HG02970 (cell line): ENCODE measurements around the gene GPRC5A.
"Not testable (repeated sequence)": the region's sequence is repeated elsewhere in the genome, so short reads cannot be mapped to it uniquely, and the experiment has no call there.

ENCODE experiments used
- ATAC-seq: cut with Tn5 transposase; IDR thresholded peaks from one replicate; pipeline ENCODE4 v1.9.1; 2021; ENCODE audit warnings: mild to moderate bottlenecking, moderate library complexity, moderate number of reproducible peaks; ENCODE audit not compliant: unreplicated experiment, low FRiP score

GPRC5A gene, protein sequence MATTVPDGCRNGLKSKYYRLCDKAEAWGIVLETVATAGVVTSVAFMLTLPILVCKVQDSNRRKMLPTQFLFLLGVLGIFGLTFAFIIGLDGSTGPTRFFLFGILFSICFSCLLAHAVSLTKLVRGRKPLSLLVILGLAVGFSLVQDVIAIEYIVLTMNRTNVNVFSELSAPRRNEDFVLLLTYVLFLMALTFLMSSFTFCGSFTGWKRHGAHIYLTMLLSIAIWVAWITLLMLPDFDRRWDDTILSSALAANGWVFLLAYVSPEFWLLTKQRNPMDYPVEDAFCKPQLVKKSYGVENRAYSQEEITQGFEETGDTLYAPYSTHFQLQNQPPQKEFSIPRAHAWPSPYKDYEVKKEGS

GRCh38 chr12:12891080-12891880 is at the start of gene GPRC5A:
Gene GPRC5A, plus strand, starts transcription at chr12:12891562. Its CDS starts 16,688 bp downstream, at chr12:12908250.
- no peak for ATAC-seq

- ATAC-seq, result no peak
Measured at GRCh38 chr12:12845794-12846243, 45.5 kb upstream of the GPRC5A start.

GRCh38 chr12:12846780-12847179 is 44.6 kb upstream of the GPRC5A start:
- ATAC-seq, result not testable (repeated sequence)

GRCh38 chr12:12853435-12853834 is 37.9 kb upstream of the GPRC5A start:
- no peak for ATAC-seq

GRCh38 chr12:12859690-12860089 is 31.7 kb upstream of the GPRC5A start:
- no peak for ATAC-seq

DNA sequence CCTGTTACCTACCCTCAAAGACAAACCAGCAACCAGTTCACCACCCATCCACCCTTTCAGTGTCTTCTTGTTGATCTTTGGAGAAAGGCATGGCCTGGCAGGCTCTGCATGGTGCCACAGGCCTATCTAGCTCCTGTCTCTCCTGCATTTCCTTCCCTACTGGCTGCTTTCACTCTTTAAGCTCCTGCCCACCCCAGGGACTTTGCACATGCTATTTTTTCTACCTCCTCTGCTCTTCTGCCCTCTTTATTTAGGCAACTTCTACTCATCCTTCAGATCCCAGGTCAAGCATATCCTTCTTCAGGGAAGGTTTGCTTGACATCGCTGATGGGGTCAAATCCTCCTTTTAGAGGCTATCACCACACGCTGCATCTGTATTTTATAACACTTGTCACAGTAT is 27.1 kb upstream of the GPRC5A start:
- ATAC-seq, result no peak

GRCh38 chr12:12868477-12869235 is 22.7 kb upstream of the GPRC5A start:
- no peak for ATAC-seq

- no peak for ATAC-seq
Measured at GRCh38 chr12:12870465-12870864, 20.9 kb upstream of the GPRC5A start.

- ATAC-seq, result no peak
Measured at GRCh38 chr12:12871587-12872138, 19.7 kb upstream of the GPRC5A start.

GRCh38 chr12:12872139-12872933 is 19.0 kb upstream of the GPRC5A start:
- ATAC-seq, result no peak

GRCh38 chr12:12872934-12873275 is 18.5 kb upstream of the GPRC5A start:
- no peak for ATAC-seq

DNA sequence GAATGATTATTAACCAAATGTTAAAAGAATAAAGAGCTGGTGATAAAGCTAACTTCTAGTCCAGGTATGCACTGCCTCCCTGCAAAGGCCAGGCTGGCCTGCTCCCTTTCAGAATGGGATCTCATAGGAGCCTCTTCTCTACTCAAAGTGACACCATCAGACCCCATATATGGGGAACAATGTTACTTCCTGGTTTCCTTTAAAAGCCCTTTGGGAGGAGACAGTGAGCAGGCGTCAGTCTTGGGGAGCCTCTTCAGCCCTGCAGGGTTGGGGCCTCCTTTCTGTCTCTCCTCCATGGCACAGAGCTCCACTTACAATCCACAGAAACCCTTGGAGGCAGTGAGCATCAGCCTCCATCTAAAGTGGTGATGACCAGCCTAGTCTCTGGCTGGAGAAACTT is 17.3 kb upstream of the GPRC5A start:
- ATAC-seq, result no peak

- not testable (repeated sequence) for ATAC-seq
Measured at GRCh38 chr12:12875301-12875700, 16.1 kb upstream of the GPRC5A start.

DNA sequence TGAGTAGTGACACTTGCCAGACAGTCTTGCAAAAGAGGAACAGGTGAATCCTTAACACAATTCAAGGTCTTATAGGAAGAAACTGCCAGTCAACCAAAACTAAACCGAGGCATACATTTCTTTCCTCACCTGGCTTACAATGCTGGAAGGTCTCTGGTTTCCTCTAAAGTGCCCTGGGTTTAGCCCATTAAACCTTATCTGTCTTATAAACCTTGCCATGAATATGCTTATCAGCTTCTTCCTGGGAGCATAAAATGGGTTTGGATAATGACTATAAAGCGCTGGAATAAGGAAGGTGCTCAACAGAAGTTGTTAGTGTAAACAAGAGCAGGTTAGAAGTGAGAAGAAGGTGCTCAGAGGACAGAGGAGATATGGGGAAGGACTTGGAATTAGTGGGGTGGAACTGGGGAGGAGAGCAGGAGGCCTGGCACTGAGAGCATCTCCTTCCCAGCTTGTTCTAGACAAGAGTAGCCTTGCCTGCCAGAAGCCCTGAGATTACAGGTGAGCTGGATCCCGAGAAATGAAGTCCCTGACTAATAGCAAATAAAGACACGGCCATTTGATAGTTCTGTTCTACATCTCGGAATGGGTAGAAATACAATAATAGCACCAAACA is 14.1 kb upstream of the GPRC5A start:
- no peak for ATAC-seq

DNA sequence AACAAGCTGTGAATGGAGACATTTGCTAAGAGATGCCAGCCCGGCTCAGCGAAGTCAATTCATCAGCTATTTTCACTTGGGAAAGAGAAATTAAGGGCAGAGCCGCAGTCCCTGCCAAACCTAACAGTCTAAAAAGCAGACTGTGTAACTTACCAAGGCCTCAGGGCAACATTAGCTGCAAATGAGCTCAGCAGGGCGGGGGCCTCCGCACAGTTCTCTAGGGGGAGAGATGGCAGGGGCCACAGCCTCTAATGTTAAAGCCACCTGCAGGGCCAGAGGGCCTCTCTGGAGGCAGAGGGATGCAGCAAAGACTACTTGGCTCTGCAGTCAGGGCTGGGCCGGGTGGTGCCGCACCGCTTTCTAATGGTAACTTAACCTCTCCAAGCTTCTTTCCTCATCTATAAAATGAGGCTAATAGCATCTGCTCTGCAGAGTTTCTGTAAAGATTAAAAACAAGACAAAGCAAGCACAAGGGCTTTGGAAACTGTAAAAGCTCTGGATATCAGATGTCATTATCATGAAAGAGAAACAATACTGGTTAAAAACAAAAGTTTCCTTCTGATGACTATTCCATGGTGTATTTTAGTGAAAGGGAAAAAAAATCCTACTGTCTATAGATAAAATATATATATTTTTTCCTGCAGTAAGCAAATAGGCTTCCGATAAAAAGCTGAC is 13.4 kb upstream of the GPRC5A start:
- ATAC-seq, result no peak

- no peak for ATAC-seq
Measured at GRCh38 chr12:12880537-12880936, 10.8 kb upstream of the GPRC5A start.

GRCh38 chr12:12881151-12881909 is 10.0 kb upstream of the GPRC5A start:
- ATAC-seq, result no peak

- no peak for ATAC-seq
Measured at GRCh38 chr12:12882288-12882687, 9.1 kb upstream of the GPRC5A start.
